ENCODE data around the gene OR8G1. TPM values are rescaled to one million over a fixed set of nuclear protein-coding genes. Genes with fewer than 3 reads are reported as not detected.

The OR8G1 gene
- total RNA-seq, 2 donors from 2014 or later, result not detected

DNA sequence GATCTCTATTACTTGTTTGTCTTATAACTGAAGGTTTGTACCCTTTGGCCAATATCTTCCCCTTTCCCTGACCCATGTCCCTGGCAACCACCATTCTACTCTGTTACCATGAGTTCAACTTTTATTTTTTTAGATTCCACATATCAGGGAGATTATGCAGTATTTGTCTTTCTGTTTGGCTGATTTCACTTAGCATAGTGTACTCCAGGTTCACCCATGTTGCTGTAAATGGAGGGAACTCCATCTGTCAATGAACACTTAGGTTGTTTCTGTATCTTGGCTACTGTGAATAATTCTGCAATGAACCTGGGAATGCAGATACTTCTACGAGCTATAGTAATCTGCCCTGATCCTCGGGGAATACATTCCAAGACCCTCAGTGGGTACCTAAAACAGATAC is 42.9 kb upstream of the OR8G1 start:
- no peaks in the 10 kb centered on the region for H3K27me3 ChIP-seq
- no peak for DNase-seq
- no peak for TF ChIP-seq CTCF (IDR thresholded peaks at IDR 0.05)
- no peak overlapping the region for H3K27ac ChIP-seq
- H3K36me3 ChIP-seq, result no peaks in the 10 kb centered on the region
- H3K9me3 ChIP-seq, result no peaks in the 10 kb centered on the region
- H3K9ac ChIP-seq (ENCODE audit: low read depth in 2 of 2, low read length in 2 of 2), result no peak overlapping the region
- H3K4me3 ChIP-seq, result no peak overlapping the region
- intact Hi-C loops (cut with DNase I), result loop anchor here (10.0 kb wide), 1 partner anchor 93 kb away; no protein-coding TSS in a partner anchor
- H3K4me1 ChIP-seq, result no peaks in the 10 kb centered on the region

GRCh38 chr11:124198897-124199296 is 42.0 kb upstream of the OR8G1 start:
- intact Hi-C loops (cut with DNase I), result loop anchor here (10.0 kb wide), 1 partner anchor 94 kb away; no protein-coding TSS in a partner anchor

DNA sequence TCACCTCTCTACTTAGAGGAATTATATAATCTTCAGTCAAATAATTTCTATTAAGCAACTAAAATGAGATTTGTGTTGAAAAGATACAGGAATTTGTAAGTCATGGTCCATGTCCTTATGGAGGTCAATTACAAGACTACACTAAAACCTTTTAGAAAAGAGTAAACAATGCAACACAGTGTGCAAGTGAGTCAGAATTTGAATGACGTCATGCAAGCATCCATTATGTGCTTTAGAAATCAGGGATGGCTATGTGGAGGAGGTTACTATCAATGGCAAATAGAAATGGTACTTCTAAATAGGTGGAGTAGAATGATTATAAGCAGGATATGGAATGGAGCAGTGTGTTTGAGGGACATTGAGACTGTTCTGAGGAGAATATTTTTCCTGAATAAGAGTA is 41.2 kb upstream of the OR8G1 start:
- H3K27ac ChIP-seq, result no peak overlapping the region
- H3K27me3 ChIP-seq, result no peaks in the 10 kb centered on the region
- H3K4me1 ChIP-seq, result no peaks in the 10 kb centered on the region
- no peaks in the 10 kb centered on the region for H3K36me3 ChIP-seq
- DNase-seq, result no peak
- intact Hi-C loops (cut with DNase I), result loop anchor here (10.0 kb wide), 1 partner anchor 95 kb away; no protein-coding TSS in a partner anchor
- TF ChIP-seq CTCF (IDR thresholded peaks at IDR 0.05), result no peak
- no peak overlapping the region for H3K9ac ChIP-seq (ENCODE audit: low read depth in 2 of 2, low read length in 2 of 2)
- no peak overlapping the region for H3K4me3 ChIP-seq
- H3K9me3 ChIP-seq, result no peaks in the 10 kb centered on the region

More at GRCh38 chr11:124198897-124199296, 42.0 kb upstream of the OR8G1 start:
- H3K4me3 ChIP-seq, result no peak overlapping the region
- H3K9me3 ChIP-seq, result no peaks in the 10 kb centered on the region
- no peaks in the 10 kb centered on the region for H3K4me1 ChIP-seq
- no peaks in the 10 kb centered on the region for H3K27me3 ChIP-seq
- no peak overlapping the region for H3K9ac ChIP-seq (ENCODE audit: low read depth in 2 of 2, low read length in 2 of 2)
- no peak for TF ChIP-seq CTCF (IDR thresholded peaks at IDR 0.05)
- no peak for DNase-seq
- no peaks in the 10 kb centered on the region for H3K36me3 ChIP-seq
- H3K27ac ChIP-seq, result no peak overlapping the region

GRCh38 chr11:124200671-124201070 is 40.2 kb upstream of the OR8G1 start:
- no peaks in the 10 kb centered on the region for H3K4me1 ChIP-seq
- DNase-seq, result no peak
- TF ChIP-seq CTCF (IDR thresholded peaks at IDR 0.05), result no peak
- no peaks in the 10 kb centered on the region for H3K27me3 ChIP-seq
- H3K9me3 ChIP-seq, result no peaks in the 10 kb centered on the region
- intact Hi-C loops (cut with DNase I), result no loop called here
- no peaks in the 10 kb centered on the region for H3K36me3 ChIP-seq
- H3K4me3 ChIP-seq, result no peak overlapping the region
- H3K27ac ChIP-seq, result no peak overlapping the region
- H3K9ac ChIP-seq (ENCODE audit: low read depth in 2 of 2, low read length in 2 of 2), result no peak overlapping the region

- no peaks in the 10 kb centered on the region for H3K9me3 ChIP-seq
- no peak overlapping the region for H3K9ac ChIP-seq (ENCODE audit: low read depth in 2 of 2, low read length in 2 of 2)
- H3K4me3 ChIP-seq, result no peak overlapping the region
- H3K27ac ChIP-seq, result no peak overlapping the region
- TF ChIP-seq CTCF (IDR thresholded peaks at IDR 0.05), result no peak
- H3K27me3 ChIP-seq, result no peaks in the 10 kb centered on the region
- no peak for DNase-seq
- intact Hi-C loops (cut with DNase I), result no loop called here
- H3K36me3 ChIP-seq, result no peaks in the 10 kb centered on the region
- H3K4me1 ChIP-seq, result no peaks in the 10 kb centered on the region
Measured at GRCh38 chr11:124202951-124203350, 37.9 kb upstream of the OR8G1 start.

Data from colonic mucosa (tissue), 4 donors.